Calu3 (cell line): ENCODE data around the gene KIF12. TPM values are rescaled to one million over a fixed set of nuclear protein-coding genes. Genes with fewer than 3 reads are reported as not detected.

Source experiments
- BruUV-seq: library from RNA; stranded (reverse); fragments of 400-500 nt; replicated peaks from 2 replicates; lab custom pipeline; 2021; lab: Mats Ljungman, UMichigan
- CTCF ChIA-PET: fragments of 300-600 bp; sonication (Branson Sonifier 250); formaldehyde crosslinking; loops from one replicate; lab custom pipeline; 2022; ENCODE audit warnings: antibody characterized with exemption; lab: Charles Lee
- DNase-seq: peaks from one replicate; pipeline ENCODE4 v3.0.0; 2022
- H3K27ac Mint-ChIP-seq: one replicate; pipeline ENCODE4 v1.8.0; 2022; ENCODE audit warnings: mixed read lengths; ENCODE audit not compliant: unreplicated experiment
- H3K27me3 Mint-ChIP-seq: one replicate; pipeline ENCODE4 v1.8.0; 2022; ENCODE audit warnings: mixed read lengths; ENCODE audit not compliant: unreplicated experiment
- H3K36me3 Mint-ChIP-seq: one replicate; pipeline ENCODE4 v1.8.0; 2022; ENCODE audit warnings: mild to moderate bottlenecking, moderate library complexity, mixed read lengths; ENCODE audit not compliant: insufficient read depth, unreplicated experiment
- H3K4me1 Mint-ChIP-seq: one replicate; pipeline ENCODE4 v1.8.0; 2022; ENCODE audit warnings: mild to moderate bottlenecking, low read depth, mixed read lengths; ENCODE audit not compliant: unreplicated experiment
- H3K4me3 Mint-ChIP-seq: one replicate; pipeline ENCODE4 v1.8.0; 2022; ENCODE audit warnings: mild to moderate bottlenecking, low read depth, moderate library complexity, mixed read lengths; ENCODE audit not compliant: unreplicated experiment
- H3K9me3 Mint-ChIP-seq: one replicate; pipeline ENCODE4 v1.8.0; 2022; ENCODE audit warnings: low read depth, mixed read lengths; ENCODE audit not compliant: unreplicated experiment
- CTCF ChIP-seq: fragments of 200-600 bp; IDR thresholded peaks from one replicate; pipeline ENCODE4 v1.8.0; 2022; ENCODE audit warnings: antibody characterized with exemption; ENCODE audit not compliant: unreplicated experiment
- intact Hi-C: fragments of 100-400 bp; cut with micrococcal nuclease; formaldehyde crosslinking; loops from one replicate; pipeline ENCODE4 v1.10.0; 2022; ENCODE audit not compliant: unreplicated experiment
- total RNA-seq: library from RNA; stranded (reverse); gene quantifications from 2 replicates; pipeline ENCODE4 v1.2.3, GENCODE V29; 2022

Gene KIF12
- total RNA-seq, 1 experiment from 2014 or later, result 52.3 TPM

- TF ChIP-seq CTCF, result no peak
- Mint-ChIP-seq H3K9me3 (peaks cover 5% of the 10 kb centered on the region), H3K36me3 (no peaks in the 10 kb centered on the region), H3K4me3 (no peak overlapping the region), H3K4me1 (peaks cover 23% of the 10 kb centered on the region), H3K27ac (no peak overlapping the region), H3K27me3 (no peaks in the 10 kb centered on the region)
- BruUV-seq, result no TSS peak
- intact Hi-C loops, result loop anchor here (5.0 kb wide), 1 partner anchor 167 kb away; no protein-coding TSS in a partner anchor
- DNase-seq, result no peak
- CTCF ChIA-PET, result no interaction called here
These were observed 6.1 kb upstream of the KIF12 start for GRCh38 chr9:114105236-114105635.

GRCh38 chr9:114102484-114102883 lies 3.4 kb upstream of the KIF12 start:
- DNase-seq, result no peak
- CTCF ChIA-PET, result no interaction called here
- Mint-ChIP-seq H3K27ac (no peak overlapping the region), H3K4me1 (peaks cover 16% of the 10 kb centered on the region), H3K4me3 (no peak overlapping the region), H3K27me3 (no peaks in the 10 kb centered on the region), H3K9me3 (peaks cover 5% of the 10 kb centered on the region), H3K36me3 (peaks cover 16% of the 10 kb centered on the region)
- intact Hi-C loops, result no loop called here
- no peak for TF ChIP-seq CTCF
- BruUV-seq, result no TSS peak

GRCh38 chr9:114100536-114100935 lies 1.4 kb upstream of the KIF12 start:
- intact Hi-C loops, result no loop called here
- no peak for TF ChIP-seq CTCF
- Mint-ChIP-seq H3K27me3 (no peaks in the 10 kb centered on the region), H3K27ac (no peak overlapping the region), H3K4me3 (no peak overlapping the region), H3K4me1 (peaks cover 26% of the 10 kb centered on the region), H3K36me3 (peaks cover 22% of the 10 kb centered on the region), H3K9me3 (peaks cover 5% of the 10 kb centered on the region)
- DNase-seq, result no peak
- CTCF ChIA-PET, result interaction anchor here (1.6 kb wide), 1 partner anchor 18 kb away, joined by 6 read pairs; no protein-coding TSS in a partner anchor
- no TSS peak for BruUV-seq

GRCh38 chr9:114099669-114100270 lies 678 bp upstream of the KIF12 start:
- TF ChIP-seq CTCF, result no peak
- no TSS peak for BruUV-seq
- DNase-seq, result no peak
- Mint-ChIP-seq H3K4me1 (peaks cover 26% of the 10 kb centered on the region), H3K27ac (peak overlapping the region; percentile 33), H3K27me3 (no peaks in the 10 kb centered on the region), H3K4me3 (peak overlapping the region; percentile 81), H3K36me3 (peaks cover 24% of the 10 kb centered on the region), H3K9me3 (peaks cover 5% of the 10 kb centered on the region)
- CTCF ChIA-PET, result interaction anchor here (1.3 to 1.8 kb wide), 3 partner anchors 8 to 18 kb away, joined by 6 to 15 read pairs (median 14); no protein-coding TSS in a partner anchor
- intact Hi-C loops, result no loop called here
